Activated naive CD8-positive, alpha-beta T cell treated with anti-CD3 and anti-CD28 coated beads, Interleukin-2, amount 50 U/mL, for 24 hours (primary cell): ENCODE data around the gene ITGB4.
A peak's percentile ranks its signal among the peaks of the same experiment; 100 is the strongest.
"Not testable (repeated sequence)": the region's sequence is repeated elsewhere in the genome, so short reads cannot be mapped to it uniquely, and the experiment has no call there.

Experiments used
- ATAC-seq: fragments of 150-1000 bp; cut with Tn5 transposase; one replicate; pipeline ENCODE4 v1.10.0; 2021
- DNase-seq: peaks from one replicate; pipeline ENCODE4 v3.0.0; 2021
- H3K27ac Mint-ChIP-seq: one replicate; pipeline ENCODE4 v1.8.0; 2021; ENCODE audit warnings: mild to moderate bottlenecking, mixed read lengths
- H3K27me3 Mint-ChIP-seq: one replicate; pipeline ENCODE4 v1.8.0; 2021; ENCODE audit warnings: mixed read lengths
- H3K36me3 Mint-ChIP-seq: one replicate; pipeline ENCODE4 v1.8.0; 2021; ENCODE audit warnings: low read depth, mixed read lengths
- H3K4me1 Mint-ChIP-seq: one replicate; pipeline ENCODE4 v1.8.0; 2021; ENCODE audit warnings: mixed read lengths
- H3K4me3 Mint-ChIP-seq: one replicate; pipeline ENCODE4 v1.8.0; 2021; ENCODE audit warnings: mild to moderate bottlenecking, moderate library complexity, mixed read lengths
- H3K9me3 Mint-ChIP-seq: one replicate; pipeline ENCODE4 v1.8.0; 2021; ENCODE audit warnings: mixed read lengths

Gene ITGB4

DNA sequence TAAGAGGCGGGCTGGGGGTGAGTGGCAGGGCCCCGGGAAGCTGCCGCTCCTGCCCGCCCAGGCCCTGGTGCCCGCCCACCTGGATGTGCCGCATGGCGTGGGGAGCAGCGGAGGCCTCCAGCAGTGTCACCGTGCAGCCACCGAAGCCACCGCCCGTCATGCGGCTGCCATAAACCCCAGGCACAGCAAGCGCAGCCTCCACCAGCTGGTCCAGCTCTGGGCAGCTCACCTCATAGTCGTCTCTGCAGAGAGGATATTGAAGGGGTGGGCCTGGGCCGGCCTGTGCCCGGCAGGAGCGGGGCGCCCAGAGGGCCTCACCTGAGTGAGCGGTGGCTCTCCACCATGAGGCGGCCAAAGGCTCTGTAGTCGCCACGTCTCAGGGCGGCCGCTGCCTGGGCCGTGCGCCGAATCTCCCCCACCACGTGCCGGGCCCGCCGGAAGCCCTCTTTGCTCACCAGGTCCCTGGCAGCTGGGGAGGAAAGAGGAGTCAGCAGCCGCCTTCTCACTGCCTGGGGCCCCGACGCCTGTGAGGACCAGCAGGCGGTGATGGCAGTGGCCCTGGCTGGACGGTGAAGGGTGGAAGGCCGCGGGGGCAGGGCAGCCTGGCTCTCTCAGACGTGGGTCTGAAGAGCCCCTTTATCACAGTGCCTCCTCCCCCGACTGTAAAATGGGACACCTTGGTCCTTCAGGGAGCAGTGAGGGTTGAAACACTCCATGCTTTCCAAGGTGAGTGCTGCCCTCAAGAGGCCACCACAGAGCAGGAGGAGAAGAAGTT, 37.1 kb downstream of the ITGB4 start:
- Mint-ChIP-seq H3K27ac (no peak overlapping the region), H3K4me3 (no peak overlapping the region), H3K4me1 (peaks cover 16% of the 10 kb centered on the region), H3K36me3 (no peaks in the 10 kb centered on the region), H3K27me3 (no peaks in the 10 kb centered on the region), H3K9me3 (no peaks in the 10 kb centered on the region)
- DNase-seq, result no peak
- no peak for ATAC-seq

DNA sequence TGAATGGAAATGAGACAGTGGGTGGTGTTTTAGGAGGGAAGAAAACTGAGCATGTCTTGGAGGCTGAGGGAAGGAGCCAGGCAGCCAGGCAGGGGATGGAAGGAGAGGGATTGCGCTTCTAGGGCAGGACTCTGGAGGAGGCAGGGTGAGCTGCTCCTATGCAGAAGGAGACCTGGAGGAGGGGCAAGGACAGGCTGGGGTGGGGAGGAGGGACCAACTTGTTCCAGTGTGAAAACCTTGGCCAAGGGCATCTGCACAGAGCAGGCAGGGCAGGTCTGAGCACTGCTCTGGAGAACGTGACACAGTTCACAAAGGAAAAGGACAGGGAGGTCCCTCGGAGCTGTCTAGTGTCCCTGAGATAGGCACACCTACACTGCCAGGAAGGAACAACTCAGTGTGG, 38.2 kb downstream of the ITGB4 start:
- Mint-ChIP-seq H3K36me3 (no peaks in the 10 kb centered on the region), H3K4me3 (no peak overlapping the region), H3K27ac (no peak overlapping the region), H3K27me3 (no peaks in the 10 kb centered on the region), H3K9me3 (no peaks in the 10 kb centered on the region), H3K4me1 (peaks cover 23% of the 10 kb centered on the region)
- ATAC-seq (no peak), DNase-seq (no peak)

DNA sequence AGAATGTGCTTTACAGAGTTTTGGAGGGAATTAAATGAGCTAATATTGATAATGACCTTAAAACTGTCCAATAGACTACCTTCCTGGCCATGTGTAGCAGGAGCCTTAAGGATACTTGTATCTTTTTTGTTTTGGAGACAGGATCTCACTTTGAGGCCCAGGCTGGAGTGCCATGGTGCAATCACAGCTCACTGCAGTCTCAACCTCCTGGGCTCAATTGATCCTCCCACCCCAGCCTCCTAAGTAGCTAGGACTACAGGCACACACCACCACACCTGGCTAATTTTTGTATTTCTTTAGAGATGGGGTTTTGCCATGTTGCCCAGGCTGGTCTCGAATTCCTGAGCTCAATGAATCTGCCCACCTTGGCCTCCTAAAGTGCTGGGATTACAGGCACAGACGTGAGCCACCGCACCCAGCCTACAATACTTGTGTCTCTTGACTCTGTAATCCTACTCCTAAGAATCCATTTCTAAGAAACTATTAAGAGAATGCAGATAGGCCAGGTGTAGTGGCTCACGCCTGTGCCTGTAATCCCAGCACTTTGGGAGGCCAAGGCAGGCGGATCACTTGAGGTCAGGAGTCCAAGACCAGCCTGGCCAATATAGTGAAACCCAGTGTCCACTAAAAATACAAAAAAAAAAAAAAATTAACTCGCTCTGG, 38.9 kb downstream of the ITGB4 start:
- H3K36me3 Mint-ChIP-seq, DNase-seq, H3K4me3 Mint-ChIP-seq, H3K27ac Mint-ChIP-seq, H3K9me3 Mint-ChIP-seq, ATAC-seq, H3K27me3 Mint-ChIP-seq: not testable (repeated sequence)
- peaks cover 17% of the 10 kb centered on the region for H3K4me1 Mint-ChIP-seq

DNA sequence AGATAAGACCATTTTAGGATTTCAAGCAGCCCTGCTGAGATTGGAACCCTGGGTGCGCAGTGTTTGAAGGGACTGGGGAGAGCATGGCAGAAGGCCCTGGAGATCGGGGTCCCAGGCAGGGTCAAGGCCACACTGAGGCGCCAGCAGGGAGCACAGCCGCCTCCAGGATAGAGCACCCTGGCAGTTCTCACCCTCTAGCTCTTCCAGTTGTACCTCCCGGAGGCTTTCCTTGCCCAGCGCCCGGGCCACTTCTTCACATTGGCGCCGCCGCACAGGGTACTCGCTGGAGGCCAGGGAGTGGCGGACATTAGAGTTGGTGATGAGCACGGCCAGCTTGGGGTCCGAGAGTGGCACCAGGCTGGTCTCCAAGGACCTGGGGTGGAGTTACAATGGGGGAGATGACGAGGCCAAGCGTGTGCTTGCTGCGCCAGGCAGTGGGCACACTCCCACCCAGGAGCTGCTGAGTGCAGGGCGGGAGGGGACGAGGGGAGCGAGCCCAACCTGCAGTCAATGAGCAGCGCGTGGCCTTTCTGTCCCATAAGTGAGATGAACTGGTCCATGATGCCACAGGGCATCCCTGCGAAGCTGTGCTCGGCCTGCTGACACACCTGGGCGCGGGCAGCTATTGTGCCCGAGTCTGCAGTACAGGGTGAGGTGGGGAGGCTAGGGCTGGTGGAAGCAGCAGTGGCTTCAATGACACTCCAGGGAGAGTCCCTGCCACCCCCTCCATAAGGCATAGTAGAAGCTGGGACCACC, 41.4 kb downstream of the ITGB4 start:
- Mint-ChIP-seq H3K27ac (no peak overlapping the region), H3K4me1 (peaks cover 17% of the 10 kb centered on the region), H3K36me3 (no peaks in the 10 kb centered on the region), H3K27me3 (no peaks in the 10 kb centered on the region), H3K9me3 (no peaks in the 10 kb centered on the region), H3K4me3 (no peak overlapping the region)
- no peak for ATAC-seq
- no peak for DNase-seq

DNA sequence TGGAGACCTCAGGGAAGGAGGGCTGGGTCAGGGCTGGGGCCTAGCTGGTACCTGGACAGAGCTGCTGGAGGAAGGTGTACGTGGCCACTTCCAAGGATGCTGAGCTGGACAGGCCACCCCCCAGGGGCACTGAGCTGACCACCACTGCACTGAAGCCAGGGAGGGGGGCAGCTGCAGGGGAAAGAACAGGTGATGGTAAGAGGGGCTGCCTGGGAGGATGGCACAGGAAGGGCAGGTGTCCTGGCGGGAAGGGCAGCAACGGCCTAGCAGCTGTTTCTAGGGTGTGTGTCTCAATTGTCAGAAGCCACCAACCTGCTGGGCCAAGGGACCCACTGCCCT, 42.0 kb downstream of the ITGB4 start:
- no peaks in the 10 kb centered on the region for H3K9me3 Mint-ChIP-seq
- H3K27me3 Mint-ChIP-seq, result no peaks in the 10 kb centered on the region
- H3K36me3 Mint-ChIP-seq, result no peaks in the 10 kb centered on the region
- H3K27ac Mint-ChIP-seq, result no peak overlapping the region
- no peak for ATAC-seq
- no peak for DNase-seq
- no peak overlapping the region for H3K4me3 Mint-ChIP-seq
- peaks cover 17% of the 10 kb centered on the region for H3K4me1 Mint-ChIP-seq

DNA sequence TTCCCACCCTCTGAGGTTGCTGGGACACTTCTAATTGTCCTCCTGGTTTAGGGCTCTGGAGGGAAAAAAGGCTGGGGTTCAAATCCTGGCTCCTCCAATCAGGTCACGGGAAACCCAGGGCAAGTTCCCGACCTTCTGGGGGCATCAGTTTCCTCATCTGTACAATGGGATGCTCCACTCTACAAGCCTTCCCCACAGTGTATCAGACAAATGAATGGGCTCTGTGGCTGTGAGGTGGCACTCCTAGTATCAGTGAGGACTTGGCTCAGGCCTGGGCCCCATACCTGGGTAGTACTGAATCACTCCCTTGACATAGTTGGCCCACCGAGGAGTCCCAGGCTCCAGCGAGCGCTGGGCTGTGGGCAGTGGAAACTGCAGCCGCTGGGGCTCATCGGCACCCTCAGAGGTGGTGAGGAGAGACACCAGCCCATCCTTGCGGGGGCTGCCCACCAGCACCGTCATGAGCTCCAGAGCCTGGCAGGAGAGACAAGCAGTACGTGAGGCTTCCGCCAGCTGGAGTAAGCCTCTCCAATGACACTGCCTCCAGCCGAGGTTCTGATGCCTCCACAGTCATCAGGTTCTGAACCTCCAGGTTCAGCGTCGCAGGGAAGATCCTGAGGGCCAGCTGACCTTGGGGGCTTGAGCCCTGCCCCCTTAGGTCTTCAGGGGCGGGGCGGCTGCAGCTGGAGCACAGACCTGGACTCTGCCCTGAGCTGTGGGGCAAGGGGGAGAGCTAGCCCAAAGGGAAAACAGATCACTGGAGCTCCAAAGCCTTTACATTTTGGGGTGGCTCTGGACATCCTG, 42.6 kb downstream of the ITGB4 start:
- Mint-ChIP-seq H3K4me3 (peak overlapping the region; percentile 81), H3K27me3 (no peaks in the 10 kb centered on the region), H3K4me1 (peaks cover 17% of the 10 kb centered on the region), H3K36me3 (no peaks in the 10 kb centered on the region), H3K27ac (peak overlapping the region; percentile 52), H3K9me3 (no peaks in the 10 kb centered on the region)
- ATAC-seq (no peak), DNase-seq (no peak)

DNA sequence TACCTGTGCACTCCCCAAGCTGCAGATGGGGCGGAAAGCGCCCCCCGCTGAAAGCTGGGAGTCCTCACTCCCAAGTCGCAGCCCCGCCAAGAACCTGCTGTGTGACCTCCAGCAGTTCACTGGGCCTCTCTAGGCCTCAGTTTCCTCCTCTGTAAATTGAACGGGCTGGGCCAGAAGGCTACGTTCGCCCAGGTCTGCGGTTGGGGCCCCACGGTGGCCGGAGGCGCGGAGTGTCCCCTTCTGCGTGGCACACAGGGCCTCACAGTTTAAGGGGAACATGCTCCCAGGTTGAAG, 43.1 kb downstream of the ITGB4 start:
- H3K9me3 Mint-ChIP-seq, result no peaks in the 10 kb centered on the region
- H3K36me3 Mint-ChIP-seq, result no peaks in the 10 kb centered on the region
- DNase-seq (no peak), ATAC-seq (no peak)
- no peaks in the 10 kb centered on the region for H3K27me3 Mint-ChIP-seq
- peaks cover 17% of the 10 kb centered on the region for H3K4me1 Mint-ChIP-seq
- peak overlapping the region; percentile 78 for H3K27ac Mint-ChIP-seq
- H3K4me3 Mint-ChIP-seq, result peak overlapping the region; percentile 81

DNA sequence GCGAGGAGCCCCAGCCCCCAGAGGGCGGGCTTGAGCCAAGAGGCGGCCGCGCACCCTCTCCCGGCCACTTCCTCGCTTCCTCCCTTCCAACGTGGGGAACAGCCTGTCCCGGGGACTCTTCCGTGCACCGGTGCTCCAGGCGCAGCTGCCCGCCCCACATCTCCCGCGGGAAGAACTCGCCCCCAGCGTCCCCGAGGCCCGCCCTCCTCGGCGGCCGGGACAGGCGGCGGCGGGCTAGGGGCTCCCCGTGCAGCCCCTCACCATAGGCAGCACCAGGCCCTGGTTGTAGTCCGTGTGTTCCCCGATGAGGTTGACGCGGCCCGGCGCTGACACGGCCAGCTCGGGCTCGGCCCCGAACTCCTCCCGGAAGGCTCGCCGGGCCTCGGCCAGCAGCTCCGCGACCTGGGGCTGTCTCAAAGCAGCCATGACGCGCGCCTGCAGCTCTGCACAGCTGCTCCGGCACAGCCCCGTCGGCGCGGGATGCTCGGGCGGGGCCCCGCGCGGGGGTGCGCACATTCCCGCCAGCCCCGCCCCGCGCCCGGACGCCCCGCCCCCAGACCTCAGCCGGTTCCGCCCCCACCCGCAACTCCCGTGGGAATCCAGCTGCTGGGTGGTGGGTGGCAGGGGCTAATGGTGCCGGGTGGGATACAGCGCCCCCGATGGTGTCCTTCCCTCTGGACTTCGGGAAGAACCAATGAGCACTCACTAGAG, 43.6 kb downstream of the ITGB4 start, which contains the start of gene GALK1:
Gene GALK1, minus strand, starts transcription at position 482 of the 711 bp plus-strand sequence. Its CDS starts 56 bp downstream, at position 426.
- Mint-ChIP-seq H3K36me3 (no peaks in the 10 kb centered on the region), H3K4me3 (peak within 1 kb of the TSS; percentile 81), H3K27ac (peak within 1 kb of the TSS; percentile 78), H3K27me3 (no peaks in the 10 kb centered on the region), H3K9me3 (no peaks in the 10 kb centered on the region), H3K4me1 (peaks cover 17% of the 10 kb centered on the region)
- peak; percentile 92 for ATAC-seq
- peak; percentile 77 for DNase-seq

DNA sequence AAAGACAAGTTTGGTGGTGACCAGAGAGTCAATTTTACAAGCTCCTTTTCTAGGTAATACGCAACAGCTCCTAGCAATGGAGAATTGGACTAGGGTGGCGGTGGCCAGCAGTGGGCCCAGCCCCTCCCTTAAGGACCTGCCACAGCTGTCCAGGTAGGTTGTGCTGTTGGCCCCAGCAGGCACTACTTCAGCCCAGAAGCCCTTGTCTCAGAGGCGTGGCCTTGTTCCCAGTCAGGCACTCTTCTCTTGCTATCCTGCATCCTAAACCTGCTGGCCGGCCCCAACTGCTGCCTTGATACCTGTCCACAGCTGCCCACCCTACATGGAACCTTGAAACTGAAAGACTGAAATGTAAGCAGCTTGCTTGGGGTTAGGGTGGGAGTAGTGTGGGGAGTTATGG, 44.7 kb downstream of the ITGB4 start:
- Mint-ChIP-seq H3K36me3 (no peaks in the 10 kb centered on the region), H3K9me3 (no peaks in the 10 kb centered on the region), H3K4me3 (no peak overlapping the region), H3K27me3 (no peaks in the 10 kb centered on the region), H3K27ac (no peak overlapping the region), H3K4me1 (peaks cover 17% of the 10 kb centered on the region)
- DNase-seq (no peak), ATAC-seq (no peak)

DNA sequence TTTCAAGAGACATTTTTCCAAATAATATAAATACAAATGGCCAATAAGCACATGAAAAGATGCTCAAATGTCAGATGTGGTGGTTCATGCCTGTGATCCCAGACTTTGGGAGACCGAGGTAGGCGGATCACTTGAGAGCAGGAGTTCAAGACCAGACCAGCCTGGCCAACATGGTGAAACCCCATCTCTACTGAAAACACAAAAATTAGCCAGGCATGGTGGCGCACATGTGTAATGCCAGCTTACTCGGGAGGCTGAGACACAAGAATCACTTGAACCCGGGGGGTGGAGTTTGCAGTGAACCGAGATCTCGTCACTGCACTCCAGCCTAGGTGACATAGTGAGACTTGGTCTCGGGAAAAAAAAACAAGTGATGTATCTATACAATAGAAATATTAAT, 46.6 kb downstream of the ITGB4 start:
- DNase-seq, result no peak
- no peak overlapping the region for H3K4me3 Mint-ChIP-seq
- peaks cover 13% of the 10 kb centered on the region for H3K4me1 Mint-ChIP-seq
- H3K9me3 Mint-ChIP-seq, result no peaks in the 10 kb centered on the region
- H3K27ac Mint-ChIP-seq, result no peak overlapping the region
- no peaks in the 10 kb centered on the region for H3K36me3 Mint-ChIP-seq
- no peaks in the 10 kb centered on the region for H3K27me3 Mint-ChIP-seq
- ATAC-seq, result no peak

DNA sequence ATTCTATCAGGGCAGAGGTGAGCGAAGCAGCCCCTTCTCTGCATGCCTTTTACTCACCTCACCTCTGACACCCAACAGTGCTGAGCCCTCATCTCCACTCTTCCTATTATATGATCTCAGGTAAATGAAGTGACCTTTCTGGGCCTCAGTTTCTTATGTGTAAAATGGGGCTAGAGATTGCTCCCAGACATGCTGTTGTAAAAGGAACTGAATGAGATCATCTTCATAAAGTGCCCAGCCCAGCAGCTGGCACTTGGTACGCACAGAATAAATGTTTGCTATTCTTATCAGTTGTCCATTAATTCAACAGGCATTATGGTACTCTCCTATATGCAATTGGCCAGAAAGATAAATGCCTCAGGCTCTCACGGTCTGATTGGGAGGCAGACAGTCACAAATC, 48.3 kb downstream of the ITGB4 start:
- no peak overlapping the region for H3K4me3 Mint-ChIP-seq

DNA sequence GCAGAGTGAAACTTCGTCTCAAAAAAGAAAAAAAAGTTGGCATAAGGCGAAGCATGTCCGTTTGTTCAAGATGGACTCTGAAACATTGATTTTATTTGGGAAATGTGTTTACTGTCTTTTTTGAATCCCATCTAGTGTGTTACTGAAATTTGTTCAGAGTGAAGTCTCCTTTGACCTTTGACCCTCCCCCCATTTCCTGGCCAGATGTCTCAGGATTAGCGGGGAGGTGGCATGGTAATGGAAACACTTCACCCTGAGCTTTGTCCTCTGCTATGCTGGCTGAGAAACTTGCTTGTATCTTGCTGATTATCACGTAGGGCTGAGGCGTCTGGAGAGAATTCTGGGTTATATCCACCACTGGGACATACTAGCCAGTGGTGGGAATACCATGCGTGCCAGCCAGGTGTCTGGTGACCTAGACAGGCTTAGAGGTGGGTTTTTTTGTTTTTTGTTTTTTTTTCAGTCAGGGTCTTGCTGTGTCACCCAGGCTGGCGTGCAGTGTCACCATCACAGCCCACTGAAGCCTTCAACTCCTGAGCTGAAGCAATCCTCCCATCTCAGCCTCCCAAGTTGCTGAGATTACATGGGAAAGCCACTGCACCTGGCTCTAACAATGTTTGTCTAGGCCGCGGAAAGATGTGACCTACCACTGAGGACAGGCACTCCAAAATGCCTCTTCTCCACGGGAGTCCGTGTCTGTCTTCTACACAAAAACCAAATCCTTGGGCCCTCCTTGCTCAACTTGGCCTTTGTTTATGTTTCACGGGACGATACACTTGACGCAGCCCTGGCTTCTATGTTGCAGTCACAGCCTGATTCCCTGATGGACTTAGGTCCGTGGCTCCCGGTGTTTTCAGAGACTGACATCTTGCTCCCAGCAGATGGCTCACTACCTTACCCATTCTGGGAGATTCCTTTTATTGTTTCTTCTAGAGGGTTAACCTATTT, 50.3 kb downstream of the ITGB4 start:
- Mint-ChIP-seq H3K4me1 (peaks cover 6% of the 10 kb centered on the region), H3K36me3 (peaks cover 9% of the 10 kb centered on the region), H3K27me3 (no peaks in the 10 kb centered on the region), H3K9me3 (no peaks in the 10 kb centered on the region), H3K4me3 (no peak overlapping the region), H3K27ac (no peak overlapping the region)
- no peak for DNase-seq
- ATAC-seq, result no peak

More for the DNA sequence above, 48.3 kb downstream of the ITGB4 start:
- Mint-ChIP-seq H3K27ac (no peak overlapping the region), H3K4me1 (no peaks in the 10 kb centered on the region), H3K27me3 (no peaks in the 10 kb centered on the region), H3K36me3 (no peaks in the 10 kb centered on the region), H3K9me3 (no peaks in the 10 kb centered on the region)
- DNase-seq (no peak), ATAC-seq (no peak)

DNA sequence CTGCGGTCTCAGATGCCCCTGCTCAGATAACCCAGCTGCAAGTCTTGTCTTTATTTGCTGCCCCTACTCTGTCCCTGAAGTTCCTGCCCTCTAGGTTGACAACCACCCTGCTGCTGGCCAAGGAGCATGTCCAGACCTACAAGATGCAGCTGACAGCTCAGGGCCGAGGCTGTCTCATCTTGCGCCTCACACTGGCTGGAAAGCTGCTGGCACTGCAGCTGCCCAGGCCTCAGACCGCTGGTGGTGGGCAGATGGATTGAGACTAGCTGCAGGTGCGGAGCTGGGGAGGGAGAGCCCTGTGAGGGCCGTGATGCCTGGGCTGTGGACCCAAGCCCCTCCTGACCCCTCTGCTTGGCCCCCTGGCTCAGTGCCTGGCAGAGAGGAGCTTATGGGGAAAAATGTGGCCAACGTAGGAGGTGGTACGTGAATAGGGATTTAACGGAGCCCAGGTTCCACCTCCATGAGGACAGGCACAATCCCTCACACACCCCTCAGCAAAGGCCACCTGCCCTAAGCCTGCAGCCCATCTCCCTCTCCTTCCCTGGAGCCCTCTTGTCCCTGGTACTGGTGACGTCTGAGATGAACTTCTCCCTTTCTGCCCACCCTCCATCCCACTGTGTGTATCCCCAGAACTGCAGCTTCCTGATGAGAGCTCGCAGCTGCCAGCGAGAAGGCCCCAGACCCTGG, 52.0 kb downstream of the ITGB4 start:
- ATAC-seq, result no peak
- Mint-ChIP-seq H3K4me3 (no peak overlapping the region), H3K27me3 (no peaks in the 10 kb centered on the region)

More for the DNA sequence above, 52.0 kb downstream of the ITGB4 start:
- DNase-seq, result no peak
- Mint-ChIP-seq H3K36me3 (peaks cover 26% of the 10 kb centered on the region), H3K9me3 (no peaks in the 10 kb centered on the region), H3K27ac (no peak overlapping the region), H3K4me1 (peaks cover 22% of the 10 kb centered on the region)
